Measurements from ENCODE around the gene C1orf74.

The C1orf74 gene

GRCh38 chr1:209769971-209770370 lies 14.4 kb downstream of the C1orf74 start:
- peak; percentile 75 for ATAC-seq
- TF ChIP-seq ZNF565 (CRISPR knock-in tag; conservative IDR thresholded peaks at IDR 0.05; ENCODE audit: low read depth) (no peak), ZC3H10 (CRISPR knock-in tag; IDR thresholded peaks at IDR 0.05) (no peak), PATZ1 (CRISPR knock-in tag; IDR thresholded peaks at IDR 0.05; ENCODE audit: borderline replicate concordance) (no peak)

GRCh38 chr1:209769171-209769904 lies 15.0 kb downstream of the C1orf74 start:
- peak; percentile 85 for TF ChIP-seq PATZ1 (CRISPR knock-in tag; IDR thresholded peaks at IDR 0.05; ENCODE audit: borderline replicate concordance)
- no peak for TF ChIP-seq GLIS3 (CRISPR knock-in tag; IDR thresholded peaks at IDR 0.05)
- no peak for TF ChIP-seq CSDC2 (CRISPR knock-in tag; IDR thresholded peaks at IDR 0.05)
- TF ChIP-seq TOX (CRISPR knock-in tag; IDR thresholded peaks at IDR 0.05; ENCODE audit: borderline replicate concordance) = peak; percentile 94
- peak; percentile 51; the same call in 1 of the 2 replicates for TF ChIP-seq ZC3H10 (CRISPR knock-in tag; IDR thresholded peaks at IDR 0.05)
- ATAC-seq = peak; percentile 94

- TF ChIP-seq ZC3H10 (CRISPR knock-in tag; IDR thresholded peaks at IDR 0.05) = no peak
- no peak for TF ChIP-seq TSHZ2 (CRISPR knock-in tag; IDR thresholded peaks at IDR 0.05)
- no peak for TF ChIP-seq ZFP3 (CRISPR knock-in tag; IDR thresholded peaks at IDR 0.05)
- no peak for TF ChIP-seq BACH2 (CRISPR knock-in tag; IDR thresholded peaks at IDR 0.05; ENCODE audit: borderline replicate concordance)
- TF ChIP-seq TOX (CRISPR knock-in tag; IDR thresholded peaks at IDR 0.05; ENCODE audit: borderline replicate concordance) = no peak
- TF ChIP-seq OSR1 (CRISPR knock-in tag; IDR thresholded peaks at IDR 0.05) = no peak
- no peak for TF ChIP-seq RARB (CRISPR knock-in tag; IDR thresholded peaks at IDR 0.05)
- no peak for TF ChIP-seq ZNF565 (CRISPR knock-in tag; conservative IDR thresholded peaks at IDR 0.05; ENCODE audit: low read depth)
- TF ChIP-seq ISL1 (CRISPR knock-in tag; IDR thresholded peaks at IDR 0.05) = no peak
- TF ChIP-seq ZFP30 (CRISPR knock-in tag; IDR thresholded peaks at IDR 0.05) = no peak
- TF ChIP-seq PATZ1 (CRISPR knock-in tag; IDR thresholded peaks at IDR 0.05; ENCODE audit: borderline replicate concordance) = no peak
- TF ChIP-seq TCF4 (CRISPR knock-in tag; IDR thresholded peaks at IDR 0.05; ENCODE audit: borderline replicate concordance) = no peak
- TF ChIP-seq CSDC2 (CRISPR knock-in tag; IDR thresholded peaks at IDR 0.05) = no peak
- TF ChIP-seq ZNF70 (CRISPR knock-in tag; IDR thresholded peaks at IDR 0.05) = no peak
- TF ChIP-seq POU6F1 (CRISPR knock-in tag; IDR thresholded peaks at IDR 0.05; ENCODE audit: borderline replicate concordance, low read depth) = no peak
- TF ChIP-seq ZNF8 (CRISPR knock-in tag; IDR thresholded peaks at IDR 0.05) = no peak
- TF ChIP-seq ESRRG (CRISPR knock-in tag; IDR thresholded peaks at IDR 0.05) = no peak
- no peak for TF ChIP-seq GLIS3 (CRISPR knock-in tag; IDR thresholded peaks at IDR 0.05)
- no peak for TF ChIP-seq SNAI2 (CRISPR knock-in tag; IDR thresholded peaks at IDR 0.05)
- ATAC-seq = no peak
These were observed 16.0 kb downstream of the C1orf74 start for GRCh38 chr1:209768354-209768774.

Measured in SK-N-SH treated with all-trans-retinoic acid at 6 μM for 48 hours (cell line).